B cell (primary cell): ENCODE results near the gene CEP131. TPM values are rescaled to one million over a fixed set of nuclear protein-coding genes. Genes with fewer than 3 reads are reported as not detected.
A peak's percentile ranks its signal among the peaks of the same experiment; 100 is the strongest.

Experiments used
- ATAC-seq: fragments of 200-7000 bp; cut with Tn5 transposase; one replicate; pipeline ENCODE4 v1.10.0; 2021; ENCODE audit warnings: low read depth, mild to moderate bottlenecking, moderate number of reproducible peaks, moderate library complexity
- CTCF ChIA-PET: fragments of 350-600 bp; sonication (Branson Sonifier 250); formaldehyde crosslinking; loops from one replicate; lab custom pipeline; 2021; ENCODE audit warnings: antibody characterized with exemption, inconsistent platforms; lab: Charles Lee
- POLR2A ChIA-PET: fragments of 350-600 bp; sonication (Branson Sonifier 250); formaldehyde crosslinking; loops from one replicate; lab custom pipeline; 2021; ENCODE audit warnings: antibody characterized with exemption; lab: Charles Lee
- DNase-seq: peaks from one replicate; pipeline ENCODE4 v3.0.0; 2013
- H2AFZ ChIP-seq: 2 replicates; pipeline ENCODE4 v1.6.1; 2012; ENCODE audit warnings: mild to moderate bottlenecking, low read depth, low read length; ENCODE audit not compliant: insufficient read depth, poor library complexity, severe bottlenecking
- H3K27ac ChIP-seq, 2 donors: 1 replicate in 1 of 2; 2 replicates in 1 of 2; pipeline ENCODE4 v1.5.1; 2012 to 2013; ENCODE audit warnings: low read length in 2 of 2, mild to moderate bottlenecking in 2 of 2, moderate library complexity in 1 of 2
- H3K27me3 ChIP-seq, 4 experiments: fragments of 200-600 bp in 1 of 4; sonication (generic) in 1 of 4; replicated peaks in 1 of 4; 1 replicate in 2 of 4; 2 replicates in 2 of 4; pipeline versions ENCODE4 v1.6.1 to v1.7.0; 2013 to 2016; ENCODE audit warnings: low read length in 3 of 4, mild to moderate bottlenecking in 2 of 4, mixed read lengths in 1 of 4, moderate library complexity in 1 of 4; ENCODE audit not compliant: insufficient read depth in 4 of 4, control insufficient read depth in 3 of 4; ENCODE audit errors: control extremely low read depth in 1 of 4
- H3K36me3 ChIP-seq, 2 experiments: replicated peaks in 1 of 2; 1 replicate in 1 of 2; 2 replicates in 1 of 2; pipeline versions ENCODE4 v1.6.1 to v1.7.1; 2013; ENCODE audit warnings: low read length in 1 of 2; ENCODE audit not compliant: insufficient read depth in 2 of 2, control insufficient read depth in 1 of 2; ENCODE audit errors: control extremely low read depth in 1 of 2, extremely low read depth in 1 of 2
- H3K4me1 ChIP-seq, 2 donors: fragments of 200-600 bp in 1 of 2; sonication (generic) in 1 of 2; 1 replicate in 1 of 2; 2 replicates in 1 of 2; pipeline versions ENCODE4 v1.5.1 to v1.6.1; 2013 to 2017; ENCODE audit warnings: low read length in 2 of 2; ENCODE audit not compliant: control insufficient read depth in 2 of 2, insufficient read depth in 2 of 2
- H3K4me2 ChIP-seq: replicated peaks from 2 replicates; pipeline ENCODE3; 2012; ENCODE audit warnings: mild to moderate bottlenecking, low read depth, low read length; ENCODE audit not compliant: poor library complexity, severe bottlenecking
- H3K4me3 ChIP-seq, 5 experiments: fragments of 200-600 bp in 1 of 5; sonication (generic) in 1 of 5; 1 replicate in 3 of 5; 2 replicates in 2 of 5; pipeline versions ENCODE4 v1.5.1 to v1.7.0; 2011 to 2016; ENCODE audit warnings: low read length in 4 of 5, mild to moderate bottlenecking in 4 of 5, low read depth in 2 of 5, control low read depth in 1 of 5, moderate library complexity in 1 of 5; ENCODE audit not compliant: insufficient read depth in 1 of 5; ENCODE audit errors: control extremely low read depth in 1 of 5, extremely low read depth in 1 of 5
- H3K79me2 ChIP-seq: fragments of 200-600 bp; sonication (generic); one replicate; pipeline ENCODE4 v1.6.0; 2016; ENCODE audit warnings: low read length; ENCODE audit not compliant: control insufficient read depth, insufficient read depth
- H3K9ac ChIP-seq: fragments of 200-600 bp; sonication (generic); 2 replicates; pipeline ENCODE4 v1.6.1; 2017; ENCODE audit warnings: mild to moderate bottlenecking, low read length, moderate library complexity
- H3K9me3 ChIP-seq, 3 donors: one replicate each; pipeline versions ENCODE4 v1.6.1 to v1.7.1; 2013; ENCODE audit warnings: low read length in 2 of 3; ENCODE audit not compliant: control insufficient read depth in 2 of 3, insufficient read depth in 1 of 3; ENCODE audit errors: control extremely low read depth in 1 of 3
- H4K20me1 ChIP-seq: 2 replicates; pipeline ENCODE4 v1.6.0; 2012; ENCODE audit warnings: mild to moderate bottlenecking, low read length; ENCODE audit not compliant: insufficient read depth, control insufficient read depth, poor library complexity, severe bottlenecking
- H3K27ac Mint-ChIP-seq: one replicate; pipeline ENCODE4 v1.8.0; 2021; ENCODE audit warnings: mixed read lengths
- H3K27me3 Mint-ChIP-seq: one replicate; pipeline ENCODE4 v1.8.0; 2021; ENCODE audit warnings: mixed read lengths
- H3K4me1 Mint-ChIP-seq: one replicate; pipeline ENCODE4 v1.8.0; 2021; ENCODE audit warnings: mixed read lengths
- H3K4me3 Mint-ChIP-seq: one replicate; pipeline ENCODE4 v1.8.0; 2021; ENCODE audit warnings: mixed read lengths
- H3K9me3 Mint-ChIP-seq: one replicate; pipeline ENCODE4 v1.8.0; 2022; ENCODE audit warnings: mixed read lengths; ENCODE audit not compliant: insufficient read depth
- CTCF ChIP-seq: fragments of 200-600 bp; IDR thresholded peaks from one replicate; pipeline ENCODE4 v1.8.0; 2022; ENCODE audit warnings: antibody characterized with exemption, mild to moderate bottlenecking
- EZH2 ChIP-seq: IDR thresholded peaks from 2 replicates; pipeline ENCODE4 v1.6.1; 2012; ENCODE audit warnings: borderline replicate concordance, low read depth, mild to moderate bottlenecking, moderate library complexity, low read length; ENCODE audit not compliant: insufficient read depth, poor library complexity, severe bottlenecking
- WGBS: methylation state at CpG from one replicate; pipeline ENCODE4 v1.1.5; 2013; ENCODE audit warnings: missing lambda C conversion rate; ENCODE audit not compliant: insufficient coverage; 5-methylcytosine and 5-hydroxymethylcytosine counted together
- intact Hi-C: fragments of 100-400 bp; cut with micrococcal nuclease; formaldehyde crosslinking; loops from one replicate; pipeline ENCODE4 v1.10.0; 2022
- polyA plus RNA-seq: library from polyadenylated mRNA; depleted of rRNA; stranded (reverse); fragments of >200 nt; gene quantifications from 2 replicates; pipeline ENCODE4 v1.2.3, GENCODE V29; 2012
- total RNA-seq, 2 donors: library from RNA; stranded (reverse); fragments of 120-200 nt in 1 of 2; gene quantifications; 1 replicate in 1 of 2; 2 replicates in 1 of 2; pipeline versions ENCODE4 v1.2.3 to v1.2.4, GENCODE V29; 2013 to 2022

Gene CEP131
- total and polyA plus RNA-seq, 2 donors (not counting 1 experiment from before 2014, with no cell fraction given), result 18.8 to 25.5 TPM

- H3K4me2 ChIP-seq, result no peak overlapping the region
- intact Hi-C loops, result loop anchor here (5.0 to 10.0 kb wide), 2 partner anchors 261 to 299 kb away; partner anchors contain the start of genes ACTG1 and FAAP100
- CTCF ChIA-PET, result interaction anchor here (0.7 to 4.2 kb wide), 13 partner anchors 42 to 347 kb away, joined by 3 to 44 read pairs (median 5); partner anchors contain the start of genes BAHCC1, FAAP100 and SLC38A10
- peak; percentile 83 for ATAC-seq
- H3K9me3 ChIP-seq, result no peaks in the 10 kb centered on the region
- no peak overlapping the region for H3K4me3 Mint-ChIP-seq
- H2AFZ ChIP-seq, result peak overlapping the region; percentile 19
- 59% methylated on average over 14 of the region's 19 CpGs for WGBS
- H3K27me3 ChIP-seq, result no peaks in the 10 kb centered on the region
- no peaks in the 10 kb centered on the region for H3K27me3 Mint-ChIP-seq
- peaks cover 0 to 52% of the 10 kb centered on the region in 2 experiments for H3K36me3 ChIP-seq
- H3K4me1 Mint-ChIP-seq, result peaks cover 7% of the 10 kb centered on the region
- no peak for TF ChIP-seq EZH2
- peak; percentile 83 for TF ChIP-seq CTCF
- peaks cover 15% of the 10 kb centered on the region for H3K79me2 ChIP-seq
- peak; percentile 77 for DNase-seq
- no peaks in the 10 kb centered on the region for H3K9me3 Mint-ChIP-seq
- POLR2A ChIA-PET, result interaction anchor here (0.7 kb wide), 1 partner anchor 285 kb away, joined by 3 read pairs; no protein-coding TSS in a partner anchor
- peaks cover 81% of the 10 kb centered on the region for H4K20me1 ChIP-seq
- H3K27ac ChIP-seq, result no peak overlapping the region
- H3K4me1 ChIP-seq, result peaks cover 0 to 11% of the 10 kb centered on the region in 2 donors
- H3K9ac ChIP-seq, result no peak overlapping the region
- no peak overlapping the region for H3K4me3 ChIP-seq
- peak overlapping the region; percentile 17 for H3K27ac Mint-ChIP-seq
These were observed 30.8 kb upstream of the CEP131 start for GRCh38 chr17:81253358-81254131.

GRCh38 chr17:81252987-81253329 lies 30.2 kb upstream of the CEP131 start:
- peaks cover 15% of the 10 kb centered on the region for H3K79me2 ChIP-seq
- H3K4me2 ChIP-seq, result no peak overlapping the region
- no peak overlapping the region for H3K4me3 ChIP-seq
- H2AFZ ChIP-seq, result no peak overlapping the region
- H3K9ac ChIP-seq, result no peak overlapping the region
- CTCF ChIA-PET, result interaction anchor here (0.7 to 4.2 kb wide), 13 partner anchors 42 to 348 kb away, joined by 3 to 44 read pairs (median 5); partner anchors contain the start of genes BAHCC1, FAAP100 and SLC38A10
- no peak overlapping the region for H3K27ac ChIP-seq
- no peaks in the 10 kb centered on the region for H3K9me3 ChIP-seq
- ATAC-seq, result no peak
- no peak overlapping the region for H3K4me3 Mint-ChIP-seq
- intact Hi-C loops, result loop anchor here (5.0 to 10.0 kb wide), 2 partner anchors 262 to 299 kb away; partner anchors contain the start of genes ACTG1 and FAAP100
- no peaks in the 10 kb centered on the region for H3K27me3 ChIP-seq
- peaks cover 7% of the 10 kb centered on the region for H3K4me1 Mint-ChIP-seq
- H3K27ac Mint-ChIP-seq, result peak overlapping the region; percentile 11
- DNase-seq, result no peak
- H4K20me1 ChIP-seq, result peaks cover 76% of the 10 kb centered on the region
- POLR2A ChIA-PET, result interaction anchor here (0.7 kb wide), 1 partner anchor 286 kb away, joined by 3 read pairs; no protein-coding TSS in a partner anchor
- TF ChIP-seq EZH2, result no peak
- no peak for TF ChIP-seq CTCF
- WGBS, result 91% methylated on average over 15 of the region's 15 CpGs
- no peaks in the 10 kb centered on the region for H3K27me3 Mint-ChIP-seq
- H3K36me3 ChIP-seq, result peaks cover 0 to 46% of the 10 kb centered on the region in 2 experiments
- peaks cover 0 to 11% of the 10 kb centered on the region in 2 donors for H3K4me1 ChIP-seq
- H3K9me3 Mint-ChIP-seq, result no peaks in the 10 kb centered on the region
